Suprapubic skin (tissue), 4 donors: ENCODE results near the gene DYNC2LI1. TPM values are rescaled to one million over a fixed set of nuclear protein-coding genes. Genes with fewer than 3 reads are reported as not detected.

ENCODE experiments used
- DNase-seq, 2 donors: peaks; one replicate each; pipeline ENCODE4 v3.0.0-alpha.2; 2019; ENCODE audit warnings: low spot score in 2 of 2
- H3K27ac ChIP-seq: fragments of 200-600 bp; sonication (generic); one replicate; pipeline ENCODE4 v1.5.1; 2019
- H3K27me3 ChIP-seq: fragments of 200-600 bp; sonication (generic); one replicate; pipeline ENCODE4 v1.5.1; 2019
- H3K36me3 ChIP-seq: fragments of 200-600 bp; sonication (generic); one replicate; pipeline ENCODE4 v1.5.1; 2019
- H3K4me1 ChIP-seq: fragments of 200-600 bp; sonication (generic); one replicate; pipeline ENCODE4 v1.5.1; 2019
- H3K4me3 ChIP-seq: fragments of 200-600 bp; sonication (generic); one replicate; pipeline ENCODE4 v1.5.1; 2019; ENCODE audit warnings: mild to moderate bottlenecking
- H3K9me3 ChIP-seq: fragments of 200-600 bp; sonication (generic); one replicate; pipeline ENCODE4 v1.5.1; 2019
- EP300 ChIP-seq: sonication (generic); formaldehyde crosslinking; IDR thresholded peaks from one replicate; pipeline ENCODE4 v1.6.1; 2017; ENCODE audit warnings: antibody characterized with exemption
- POLR2A ChIP-seq, 2 donors: fragments of 450-650 bp; IDR thresholded peaks; one replicate each; pipeline ENCODE4 v1.6.1; 2017; ENCODE audit warnings: antibody characterized with exemption in 2 of 2, mild to moderate bottlenecking in 2 of 2, moderate library complexity in 2 of 2
- POLR2AphosphoS5 ChIP-seq, 3 donors: sonication (generic); formaldehyde crosslinking; IDR thresholded peaks; one replicate each; pipeline ENCODE4 v1.6.1; 2017; ENCODE audit warnings: antibody characterized with exemption in 3 of 3
- WGBS: methylation state at CpG from one replicate; pipeline ENCODE4 v1.1.5; 2018; 5-methylcytosine and 5-hydroxymethylcytosine counted together
- total RNA-seq, 4 donors: library from RNA; depleted of rRNA; stranded (reverse); fragments of >200 nt; gene quantifications; one replicate each; pipeline ENCODE4 v1.1.0, GENCODE V29; 2016
- TF ChIP-seq, protein P1 (sequence below), 2 donors: fragments of 200-600 bp in 1 of 2; fragments of 450-650 bp in 1 of 2; sonication (generic) in 1 of 2; IDR thresholded peaks; one replicate each; pipeline ENCODE4 v1.5.1; 2016 to 2019; ENCODE audit warnings: antibody characterized with exemption in 2 of 2, mild to moderate bottlenecking in 1 of 2, moderate library complexity in 1 of 2

The DYNC2LI1 gene
- total RNA-seq, 4 donors from 2014 or later = 9.8 to 48.9 (median 21.2) TPM

GRCh38 chr2:43777306-43777926 lies 3.6 kb downstream of the DYNC2LI1 start:
- H3K27ac ChIP-seq = no peak overlapping the region
- no peaks in the 10 kb centered on the region for H3K27me3 ChIP-seq
- H3K4me1 ChIP-seq = peaks cover 8% of the 10 kb centered on the region
- H3K36me3 ChIP-seq = peaks cover 23% of the 10 kb centered on the region
- DNase-seq = no peak
- WGBS = 98% methylated on average over 8 of the region's 8 CpGs
- no peak overlapping the region for H3K4me3 ChIP-seq
- no peaks in the 10 kb centered on the region for H3K9me3 ChIP-seq
- TF ChIP-seq POLR2A (IDR thresholded peaks at IDR 0.05) (no peak), EP300 (no peak), POLR2AphosphoS5 (IDR thresholded peaks at IDR 0.05) (no peak)
- TF ChIP-seq, protein P1, sequence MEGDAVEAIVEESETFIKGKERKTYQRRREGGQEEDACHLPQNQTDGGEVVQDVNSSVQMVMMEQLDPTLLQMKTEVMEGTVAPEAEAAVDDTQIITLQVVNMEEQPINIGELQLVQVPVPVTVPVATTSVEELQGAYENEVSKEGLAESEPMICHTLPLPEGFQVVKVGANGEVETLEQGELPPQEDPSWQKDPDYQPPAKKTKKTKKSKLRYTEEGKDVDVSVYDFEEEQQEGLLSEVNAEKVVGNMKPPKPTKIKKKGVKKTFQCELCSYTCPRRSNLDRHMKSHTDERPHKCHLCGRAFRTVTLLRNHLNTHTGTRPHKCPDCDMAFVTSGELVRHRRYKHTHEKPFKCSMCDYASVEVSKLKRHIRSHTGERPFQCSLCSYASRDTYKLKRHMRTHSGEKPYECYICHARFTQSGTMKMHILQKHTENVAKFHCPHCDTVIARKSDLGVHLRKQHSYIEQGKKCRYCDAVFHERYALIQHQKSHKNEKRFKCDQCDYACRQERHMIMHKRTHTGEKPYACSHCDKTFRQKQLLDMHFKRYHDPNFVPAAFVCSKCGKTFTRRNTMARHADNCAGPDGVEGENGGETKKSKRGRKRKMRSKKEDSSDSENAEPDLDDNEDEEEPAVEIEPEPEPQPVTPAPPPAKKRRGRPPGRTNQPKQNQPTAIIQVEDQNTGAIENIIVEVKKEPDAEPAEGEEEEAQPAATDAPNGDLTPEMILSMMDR (IDR thresholded peaks at IDR 0.05) = no peak

DNA sequence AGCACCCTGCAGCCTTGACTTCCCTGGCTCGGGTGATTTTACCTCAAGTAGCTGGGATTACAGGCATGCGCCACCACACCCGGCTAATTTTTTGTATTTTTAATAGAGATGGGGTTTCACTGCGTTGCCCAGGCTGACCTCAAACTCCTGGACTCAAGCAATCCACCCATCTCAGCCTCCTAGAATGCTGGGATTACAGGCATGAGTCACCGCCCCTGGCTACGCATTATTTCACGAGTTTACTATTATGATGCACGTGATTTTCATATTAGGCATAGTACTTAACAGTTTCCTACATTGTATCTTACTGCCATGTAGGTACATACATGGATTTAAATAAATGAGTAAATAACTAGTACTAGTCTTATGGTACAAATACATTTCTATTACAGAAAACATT lies 4.4 kb downstream of the DYNC2LI1 start:
- WGBS = 92% methylated on average over 8 of the region's 8 CpGs
- TF ChIP-seq POLR2AphosphoS5 (IDR thresholded peaks at IDR 0.05) (no peak), EP300 (no peak), POLR2A (IDR thresholded peaks at IDR 0.05) (no peak)
- TF ChIP-seq, protein P1 (IDR thresholded peaks at IDR 0.05) = no peak
- DNase-seq = no peak
- H3K9me3 ChIP-seq = no peaks in the 10 kb centered on the region
- peaks cover 8% of the 10 kb centered on the region for H3K4me1 ChIP-seq
- no peak overlapping the region for H3K4me3 ChIP-seq
- H3K27me3 ChIP-seq = no peaks in the 10 kb centered on the region
- H3K36me3 ChIP-seq = peaks cover 23% of the 10 kb centered on the region
- H3K27ac ChIP-seq = no peak overlapping the region

DNA sequence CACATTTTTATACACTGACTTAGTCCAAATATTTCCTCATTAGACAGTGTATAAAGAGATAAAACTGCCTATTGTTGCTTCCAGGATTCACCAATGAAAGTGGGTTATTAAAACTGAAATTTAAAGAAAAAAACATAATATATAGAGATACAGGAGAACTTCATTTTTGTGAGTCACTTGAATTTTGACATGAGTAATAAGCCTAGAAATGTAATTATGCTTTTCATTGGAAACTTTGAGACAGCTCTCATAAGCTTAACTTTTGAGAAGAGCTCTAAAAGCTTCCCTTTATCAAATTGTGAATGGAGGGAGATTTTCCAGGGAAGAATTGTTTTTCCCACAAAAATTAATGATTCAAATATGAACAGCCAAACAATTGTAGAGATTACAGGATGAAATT lies 14.1 kb downstream of the DYNC2LI1 start:
- Histone ChIP-seq H3K27ac (no peak overlapping the region), H3K27me3 (no peaks in the 10 kb centered on the region), H3K4me1 (peaks cover 2% of the 10 kb centered on the region), H3K4me3 (no peak overlapping the region), H3K36me3 (peaks cover 39% of the 10 kb centered on the region), H3K9me3 (no peaks in the 10 kb centered on the region)
- no peak for DNase-seq
- TF ChIP-seq, protein P1 (IDR thresholded peaks at IDR 0.05) = no peak
- TF ChIP-seq POLR2AphosphoS5 (IDR thresholded peaks at IDR 0.05) (no peak), EP300 (no peak), POLR2A (IDR thresholded peaks at IDR 0.05) (no peak)

GRCh38 chr2:43788646-43789045 lies 14.8 kb downstream of the DYNC2LI1 start:
- Histone ChIP-seq H3K4me3 (no peak overlapping the region), H3K4me1 (peaks cover 2% of the 10 kb centered on the region), H3K9me3 (no peaks in the 10 kb centered on the region), H3K36me3 (peaks cover 39% of the 10 kb centered on the region), H3K27ac (no peak overlapping the region), H3K27me3 (no peaks in the 10 kb centered on the region)
- no peak for DNase-seq
- WGBS = 100% methylated on average over 1 of the region's 1 CpG
- TF ChIP-seq EP300 (no peak), POLR2AphosphoS5 (IDR thresholded peaks at IDR 0.05) (no peak), POLR2A (IDR thresholded peaks at IDR 0.05) (no peak)
- TF ChIP-seq, protein P1 (IDR thresholded peaks at IDR 0.05) = no peak

- WGBS = 51% methylated on average over 5 of the region's 5 CpGs
- Histone ChIP-seq H3K36me3 (peaks cover 46% of the 10 kb centered on the region), H3K4me3 (no peak overlapping the region), H3K27ac (peak overlapping the region; percentile 46), H3K27me3 (no peaks in the 10 kb centered on the region), H3K9me3 (no peaks in the 10 kb centered on the region), H3K4me1 (peaks cover 2% of the 10 kb centered on the region)
- no peak for DNase-seq
- TF ChIP-seq, protein P1 (IDR thresholded peaks at IDR 0.05) = no peak
- TF ChIP-seq POLR2AphosphoS5 (IDR thresholded peaks at IDR 0.05) (no peak), POLR2A (IDR thresholded peaks at IDR 0.05) (no peak), EP300 (no peak)
Observed at GRCh38 chr2:43790147-43790546, 16.3 kb downstream of the DYNC2LI1 start.
